HG03097 (cell line): ENCODE measurements around the gene RELL2.
A peak's percentile ranks its signal among the peaks of the same experiment; 100 is the strongest.

ENCODE experiments used
- ATAC-seq: cut with Tn5 transposase; IDR thresholded peaks from one replicate; pipeline ENCODE4 v1.9.1; 2021; ENCODE audit not compliant: unreplicated experiment, low FRiP score

RELL2 gene

GRCh38 chr5:141618804-141619554, 17.8 kb upstream of the RELL2 start, which contains the start of gene DIAPH1:
DIAPH1 (minus strand) TSS chr5:141619000; CDS start chr5:141618914, 86 bp downstream.
- peak; percentile 83 for ATAC-seq

- no peak for ATAC-seq
These were observed 13.6 kb upstream of the RELL2 start for GRCh38 chr5:141623186-141623585.

- no peak for ATAC-seq
These were observed 13.2 kb upstream of the RELL2 start for GRCh38 chr5:141623611-141624010.

- ATAC-seq, result no peak
These were observed 8.5 kb upstream of the RELL2 start for GRCh38 chr5:141628175-141628788.

- ATAC-seq, result no peak
These were observed 6.1 kb upstream of the RELL2 start for GRCh38 chr5:141630570-141631140.

GRCh38 chr5:141632650-141633049, 4.1 kb upstream of the RELL2 start:
- ATAC-seq, result no peak

GRCh38 chr5:141633871-141634561, 2.8 kb upstream of the RELL2 start:
- ATAC-seq, result peak; percentile 46

- ATAC-seq, result no peak
These were observed 2.1 kb upstream of the RELL2 start for GRCh38 chr5:141634720-141635119.

GRCh38 chr5:141635646-141636045, 1.2 kb upstream of the RELL2 start:
- ATAC-seq, result no peak

- ATAC-seq, result no peak
These were observed 738 bp upstream of the RELL2 start for GRCh38 chr5:141636106-141636412.

- peak; percentile 21 for ATAC-seq
These were observed 448 bp downstream of the RELL2 start for GRCh38 chr5:141637123-141637766.

GRCh38 chr5:141637767-141638419, 1.1 kb downstream of the RELL2 start:
- ATAC-seq, result no peak

GRCh38 chr5:141638771-141639170, 2.0 kb downstream of the RELL2 start:
- no peak for ATAC-seq

GRCh38 chr5:141639357-141640050, 2.7 kb downstream of the RELL2 start:
- no peak for ATAC-seq

GRCh38 chr5:141640051-141640415, 3.2 kb downstream of the RELL2 start:
- ATAC-seq, result no peak

- no peak for ATAC-seq
These were observed 3.9 kb downstream of the RELL2 start for GRCh38 chr5:141640698-141641097.

- ATAC-seq, result no peak
These were observed 5.0 kb downstream of the RELL2 start for GRCh38 chr5:141641634-141642267.

GRCh38 chr5:141646026-141646425, 9.2 kb downstream of the RELL2 start:
- ATAC-seq, result no peak

- ATAC-seq, result no peak
These were observed 10.4 kb downstream of the RELL2 start for GRCh38 chr5:141647242-141647641.
